ENCODE measurements around the gene PDAP1. TPM values are rescaled to one million over a fixed set of nuclear protein-coding genes. Genes with fewer than 3 reads are reported as not detected.

PDAP1 gene
- total RNA-seq, 1 donor from 2014 or later, result 107 TPM

- H3K27ac Mint-ChIP-seq (ENCODE audit: unreplicated experiment), result no peak overlapping the region
- no peaks in the 10 kb centered on the region for H3K4me1 Mint-ChIP-seq (ENCODE audit: unreplicated experiment)
- peaks cover 7% of the 10 kb centered on the region for H3K27me3 Mint-ChIP-seq (ENCODE audit: unreplicated experiment)
- peaks cover 8% of the 10 kb centered on the region for H3K36me3 Mint-ChIP-seq (ENCODE audit: low read depth, unreplicated experiment)
- no peak for DNase-seq (ENCODE audit: low spot score)
- TF ChIP-seq CTCF (IDR thresholded peaks at IDR 0.05; ENCODE audit: unreplicated experiment), result no peak
- H3K4me3 Mint-ChIP-seq (ENCODE audit: unreplicated experiment), result no peak overlapping the region
- H3K9me3 Mint-ChIP-seq (ENCODE audit: unreplicated experiment), result no peaks in the 10 kb centered on the region
These were observed 36.9 kb downstream of the PDAP1 start for GRCh38 chr7:99371376-99371920.

GRCh38 chr7:99369767-99370391 lies 38.5 kb downstream of the PDAP1 start:
- DNase-seq (ENCODE audit: low spot score), result no peak
- H3K4me1 Mint-ChIP-seq (ENCODE audit: unreplicated experiment), result no peaks in the 10 kb centered on the region
- peaks cover 15% of the 10 kb centered on the region for H3K36me3 Mint-ChIP-seq (ENCODE audit: low read depth, unreplicated experiment)
- peaks cover 7% of the 10 kb centered on the region for H3K27me3 Mint-ChIP-seq (ENCODE audit: unreplicated experiment)
- no peak overlapping the region for H3K27ac Mint-ChIP-seq (ENCODE audit: unreplicated experiment)
- H3K4me3 Mint-ChIP-seq (ENCODE audit: unreplicated experiment), result no peak overlapping the region
- H3K9me3 Mint-ChIP-seq (ENCODE audit: unreplicated experiment), result no peaks in the 10 kb centered on the region
- no peak for TF ChIP-seq CTCF (IDR thresholded peaks at IDR 0.05; ENCODE audit: unreplicated experiment)

GRCh38 chr7:99368750-99369389 lies 39.5 kb downstream of the PDAP1 start:
- Mint-ChIP-seq H3K4me1 (ENCODE audit: unreplicated experiment) (no peaks in the 10 kb centered on the region), H3K27ac (ENCODE audit: unreplicated experiment) (no peak overlapping the region), H3K27me3 (ENCODE audit: unreplicated experiment) (peaks cover 7% of the 10 kb centered on the region), H3K36me3 (ENCODE audit: low read depth, unreplicated experiment) (peaks cover 22% of the 10 kb centered on the region), H3K9me3 (ENCODE audit: unreplicated experiment) (no peaks in the 10 kb centered on the region), H3K4me3 (ENCODE audit: unreplicated experiment) (no peak overlapping the region)
- no peak for TF ChIP-seq CTCF (IDR thresholded peaks at IDR 0.05; ENCODE audit: unreplicated experiment)
- no peak for DNase-seq (ENCODE audit: low spot score)

GRCh38 chr7:99366646-99367045 lies 41.8 kb downstream of the PDAP1 start:
- H3K27ac Mint-ChIP-seq (ENCODE audit: unreplicated experiment), result no peak overlapping the region
- H3K36me3 Mint-ChIP-seq (ENCODE audit: low read depth, unreplicated experiment), result peaks cover 22% of the 10 kb centered on the region
- peaks cover 2% of the 10 kb centered on the region for H3K27me3 Mint-ChIP-seq (ENCODE audit: unreplicated experiment)
- DNase-seq (ENCODE audit: low spot score), result no peak
- H3K9me3 Mint-ChIP-seq (ENCODE audit: unreplicated experiment), result no peaks in the 10 kb centered on the region
- H3K4me1 Mint-ChIP-seq (ENCODE audit: unreplicated experiment), result no peaks in the 10 kb centered on the region
- no peak for TF ChIP-seq CTCF (IDR thresholded peaks at IDR 0.05; ENCODE audit: unreplicated experiment)
- H3K4me3 Mint-ChIP-seq (ENCODE audit: unreplicated experiment), result peak overlapping the region; percentile 42

Measured in endothelial cell (in vitro differentiated cells).